Tibial nerve (tissue), 3 donors: ENCODE data around the gene GAL3ST3.

Experiments used
- CTCF ChIP-seq, 5 experiments: fragments of 200-600 bp in 3 of 5; fragments of 450-650 bp in 2 of 5; sonication (generic) in 3 of 5; IDR thresholded peaks; one replicate each; pipeline ENCODE4 v1.5.1; 2016 to 2019; ENCODE audit warnings: antibody characterized with exemption in 5 of 5, mild to moderate bottlenecking in 3 of 5, moderate library complexity in 2 of 5
- POLR2A ChIP-seq, 2 donors: fragments of 450-650 bp; IDR thresholded peaks; one replicate each; pipeline ENCODE4 v1.6.1; 2017; ENCODE audit warnings: antibody characterized with exemption in 2 of 2, mild to moderate bottlenecking in 2 of 2, moderate library complexity in 2 of 2

- no peak for TF ChIP-seq CTCF (IDR thresholded peaks at IDR 0.05)
- no peak for TF ChIP-seq POLR2A (IDR thresholded peaks at IDR 0.05)
Observed at GRCh38 chr11:66012371-66012945, 36.5 kb downstream of the GAL3ST3 start.
